Prostate gland (tissue), 2 donors: Measurements from ENCODE around the gene SLC17A9. TPM values are rescaled to one million over a fixed set of nuclear protein-coding genes. Genes with fewer than 3 reads are reported as not detected.

Experiments used
- DNase-seq: peaks from one replicate; pipeline ENCODE4 v3.0.0-alpha.2; 2019; ENCODE audit warnings: low spot score
- H3K27ac ChIP-seq, 2 donors: fragments of 200-600 bp; sonication (generic); 2 replicates each; pipeline ENCODE4 v1.5.1; 2017 to 2019
- H3K27me3 ChIP-seq: fragments of 200-600 bp; sonication (generic); replicated peaks from 2 replicates; pipeline ENCODE4 v1.5.1; 2019; ENCODE audit not compliant: insufficient read depth
- H3K36me3 ChIP-seq, 2 donors: fragments of 200-600 bp; sonication (generic); 1 replicate in 1 of 2; 2 replicates in 1 of 2; pipeline versions ENCODE4 v1.5.1 to v1.8.1; 2017 to 2019
- H3K4me1 ChIP-seq: fragments of 200-600 bp; sonication (generic); replicated peaks from 2 replicates; pipeline ENCODE4 v1.5.1; 2019
- H3K4me3 ChIP-seq, 2 donors: fragments of 200-600 bp; sonication (generic); 2 replicates each; pipeline ENCODE4 v1.5.1; 2017 to 2019
- H3K9me3 ChIP-seq: fragments of 200-600 bp; sonication (generic); 2 replicates; pipeline ENCODE4 v1.5.1; 2017
- POLR2A ChIP-seq: fragments of 450-650 bp; IDR thresholded peaks from one replicate; pipeline ENCODE4 v1.6.1; 2016; ENCODE audit warnings: antibody characterized with exemption, mild to moderate bottlenecking
- POLR2AphosphoS5 ChIP-seq: sonication (generic); formaldehyde crosslinking; IDR thresholded peaks from one replicate; pipeline ENCODE4 v1.6.1; 2017; ENCODE audit warnings: antibody characterized with exemption
- WGBS: methylation state at CpG from one replicate; pipeline ENCODE4 v1.1.5; 2018; 5-methylcytosine and 5-hydroxymethylcytosine counted together
- intact Hi-C: fragments of 100-400 bp; cut with DNase I; formaldehyde crosslinking; loops from one replicate; pipeline ENCODE4 v1.14.2; 2022
- total RNA-seq, 2 donors: library from RNA; depleted of rRNA; stranded (reverse); fragments of >200 nt; gene quantifications; one replicate each; pipeline ENCODE4 v1.1.0, GENCODE V29; 2016
- TF ChIP-seq, protein P1 (sequence below), 4 experiments: fragments of 200-600 bp in 2 of 4; fragments of 450-650 bp in 2 of 4; sonication (generic) in 2 of 4; IDR thresholded peaks; 1 replicate in 3 of 4; 2 replicates in 1 of 4; pipeline ENCODE4 v1.5.1; 2016 to 2019; ENCODE audit warnings: antibody characterized with exemption in 4 of 4, mild to moderate bottlenecking in 2 of 4, moderate library complexity in 2 of 4

SLC17A9 gene
- total RNA-seq, 2 donors from 2014 or later: 0.41 to 3.5 TPM

DNA sequence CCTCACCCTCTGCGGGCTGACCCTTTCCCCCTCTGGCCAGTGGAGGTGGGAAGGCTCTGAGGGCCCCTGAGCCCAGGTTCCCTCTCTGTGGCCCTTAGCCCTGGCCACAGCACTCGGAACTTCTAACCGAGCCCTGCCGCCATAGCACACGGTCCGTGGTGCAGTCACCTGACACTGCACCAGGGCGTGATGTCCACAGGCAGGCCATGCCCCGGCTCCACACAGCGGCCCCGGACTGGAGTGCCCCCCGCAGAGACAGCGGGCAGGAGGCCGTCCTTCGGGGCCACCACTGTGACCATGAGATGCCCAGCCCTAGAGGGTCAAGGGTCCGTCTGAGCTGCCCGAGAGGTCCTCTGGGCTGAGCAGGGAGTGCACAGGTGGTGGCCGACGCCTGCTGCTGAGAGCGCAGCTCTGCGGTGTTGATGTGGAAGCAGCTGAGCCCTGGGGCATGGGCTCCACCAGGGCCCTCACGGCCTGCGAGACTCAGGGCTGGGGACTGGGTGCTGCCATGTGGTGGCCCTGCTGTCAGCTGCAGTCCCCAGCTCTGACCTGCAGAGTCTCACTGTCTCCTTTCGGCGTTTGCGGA lies 65.4 kb downstream of the SLC17A9 start:
- TF ChIP-seq POLR2A (no peak), POLR2AphosphoS5 (no peak)
- TF ChIP-seq, protein P1, sequence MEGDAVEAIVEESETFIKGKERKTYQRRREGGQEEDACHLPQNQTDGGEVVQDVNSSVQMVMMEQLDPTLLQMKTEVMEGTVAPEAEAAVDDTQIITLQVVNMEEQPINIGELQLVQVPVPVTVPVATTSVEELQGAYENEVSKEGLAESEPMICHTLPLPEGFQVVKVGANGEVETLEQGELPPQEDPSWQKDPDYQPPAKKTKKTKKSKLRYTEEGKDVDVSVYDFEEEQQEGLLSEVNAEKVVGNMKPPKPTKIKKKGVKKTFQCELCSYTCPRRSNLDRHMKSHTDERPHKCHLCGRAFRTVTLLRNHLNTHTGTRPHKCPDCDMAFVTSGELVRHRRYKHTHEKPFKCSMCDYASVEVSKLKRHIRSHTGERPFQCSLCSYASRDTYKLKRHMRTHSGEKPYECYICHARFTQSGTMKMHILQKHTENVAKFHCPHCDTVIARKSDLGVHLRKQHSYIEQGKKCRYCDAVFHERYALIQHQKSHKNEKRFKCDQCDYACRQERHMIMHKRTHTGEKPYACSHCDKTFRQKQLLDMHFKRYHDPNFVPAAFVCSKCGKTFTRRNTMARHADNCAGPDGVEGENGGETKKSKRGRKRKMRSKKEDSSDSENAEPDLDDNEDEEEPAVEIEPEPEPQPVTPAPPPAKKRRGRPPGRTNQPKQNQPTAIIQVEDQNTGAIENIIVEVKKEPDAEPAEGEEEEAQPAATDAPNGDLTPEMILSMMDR (IDR thresholded peaks at IDR 0.05): no peak
- WGBS: 87% methylated on average over 20 of the region's 25 CpGs
- intact Hi-C loops: loop anchor here (10.0 kb wide), 1 partner anchor 343 kb away; no protein-coding TSS in a partner anchor

More for the DNA sequence above, 65.4 kb downstream of the SLC17A9 start:
- Histone ChIP-seq H3K4me1 (no peaks in the 10 kb centered on the region), H3K9me3 (no peaks in the 10 kb centered on the region), H3K27me3 (peaks cover 43% of the 10 kb centered on the region), H3K4me3 (no peak overlapping the region), H3K27ac (no peak overlapping the region), H3K36me3 (no peaks in the 10 kb centered on the region)
- no peak for DNase-seq

Other genes starting within 250 kb of the SLC17A9 start
- under 1 TPM in 1 of 2 donors, not detected in 1; 0.74 TPM for gene NTSR1, start 243.9 kb upstream of the SLC17A9 start, total RNA-seq
- gene MRGBP, start 156.2 kb upstream of the SLC17A9 start, total RNA-seq: 10 to 100 TPM in 1 of 2 donors, 1 to 10 TPM in 1; 8.3 to 24.1 TPM
- gene OGFR, start 147.9 kb upstream of the SLC17A9 start, total RNA-seq: 10 to 100 TPM; 60.2 to 76.9 TPM
- gene COL9A3, start 135.7 kb upstream of the SLC17A9 start, total RNA-seq: 1 to 10 TPM; 5.8 to 6.5 TPM
- gene TCFL5, start 90.9 kb upstream of the SLC17A9 start, total RNA-seq: 10 to 100 TPM in 1 of 2 donors, 1 to 10 TPM in 1; 7.1 to 24.8 TPM
- 10 to 100 TPM; 68.5 to 75.9 TPM for gene DIDO1, start 26.2 kb upstream of the SLC17A9 start, total RNA-seq
- gene GID8, start 14.6 kb upstream of the SLC17A9 start, total RNA-seq: 10 to 100 TPM; 38.7 to 42.7 TPM
- gene BHLHE23, start 54.3 kb downstream of the SLC17A9 start, total RNA-seq: 1 to 10 TPM in 1 of 2 donors, not detected in 1; 4.0 TPM